HepG2 (cell line): Measurements from ENCODE around the gene FAS. TPM values are rescaled to one million over a fixed set of nuclear protein-coding genes. Genes with fewer than 3 reads are reported as not detected.

ENCODE experiments used
- ATAC-seq: fragments of 200-7000 bp; cut with Tn5 transposase; 3 replicates; pipeline ENCODE4 v1.9.1; 2020; ENCODE audit warnings: mild to moderate bottlenecking, moderate library complexity
- BruUV-seq: library from RNA; stranded (reverse); fragments of 400-500 nt; replicated peaks from 2 replicates; lab custom pipeline; 2021; lab: Mats Ljungman, UMichigan
- CTCF ChIA-PET: fragments of 300-600 bp; formaldehyde crosslinking; extraction: SDS; loops from one replicate; lab custom pipeline; 2021; ENCODE audit warnings: low total read pairs, inconsistent platforms, low intra/inter-chr PET ratio; lab: Yijun Ruan, JAX
- POLR2A ChIA-PET: fragments of 350-600 bp; sonication (Branson Sonifier 250); formaldehyde crosslinking; loops from one replicate; lab custom pipeline; 2020; ENCODE audit warnings: antibody characterized with exemption, inconsistent platforms; lab: Yijun Ruan, JAX
- DNase-seq: peaks from one replicate; pipeline ENCODE4 v3.0.0-alpha.2; 2015; ENCODE audit warnings: low spot score
- FAIRE-seq: peaks from 3 replicates; lab custom pipeline; 2011; peaks lifted over from hg19 to GRCh38; lab: Jason Lieb, UNC
- H2AFZ ChIP-seq: one replicate; pipeline ENCODE4 v1.6.1; 2011; ENCODE audit warnings: low read length, inconsistent platforms
- H3K27ac ChIP-seq: fragments of 300-600 bp; 3 replicates; pipeline ENCODE4 v1.8.0; 2011; ENCODE audit warnings: mixed run types, mild to moderate bottlenecking, mixed read lengths, low read length, inconsistent platforms; ENCODE audit not compliant: insufficient read depth; ENCODE audit errors: extremely low read length
- H3K27me3 ChIP-seq, 2 experiments: fragments of 200-600 bp in 1 of 2; 2 replicates in 1 of 2; 3 replicates in 1 of 2; pipeline versions ENCODE4 v1.6.0 to v1.8.0; 2011; ENCODE audit warnings: low read length in 2 of 2, mild to moderate bottlenecking in 2 of 2, moderate library complexity in 2 of 2, inconsistent platforms in 1 of 2; ENCODE audit not compliant: insufficient read depth in 2 of 2, control insufficient read depth in 1 of 2
- H3K36me3 ChIP-seq, 2 experiments: fragments of 200-600 bp in 1 of 2; replicated peaks in 1 of 2; 2 replicates in 1 of 2; 3 replicates in 1 of 2; pipeline versions ENCODE4 v1.5.1 to v1.8.0; 2011; ENCODE audit warnings: low read length in 2 of 2, inconsistent platforms in 1 of 2; ENCODE audit not compliant: insufficient read depth in 2 of 2, control insufficient read depth in 1 of 2
- H3K4me1 ChIP-seq: 2 replicates; pipeline ENCODE4 v1.5.1; 2012; ENCODE audit warnings: low read length, inconsistent platforms; ENCODE audit not compliant: insufficient read depth
- H3K4me2 ChIP-seq: 2 replicates; pipeline ENCODE4 v1.6.0; 2011; ENCODE audit warnings: low read depth, low read length, inconsistent platforms
- H3K4me3 ChIP-seq, 3 experiments: fragments of 200-600 bp in 1 of 3; sonication (generic), shearing (Covaris generic) in 1 of 3; replicated peaks in 1 of 3; 2 replicates each; pipeline ENCODE4 v1.5.1; 2011 to 2016; ENCODE audit warnings: low read length in 3 of 3, inconsistent platforms in 2 of 3, low read depth in 2 of 3, mild to moderate bottlenecking in 2 of 3, control low read depth in 1 of 3, mixed read lengths in 1 of 3; ENCODE audit not compliant: insufficient read depth in 1 of 3
- H3K79me2 ChIP-seq: one replicate; pipeline ENCODE4 v1.6.1; 2011; ENCODE audit warnings: low read length, inconsistent platforms; ENCODE audit not compliant: insufficient read depth
- H3K9ac ChIP-seq: 2 replicates; pipeline ENCODE4 v1.6.0; 2011; ENCODE audit warnings: mild to moderate bottlenecking, low read depth, low read length, inconsistent platforms; ENCODE audit not compliant: insufficient read depth
- H3K9me3 ChIP-seq: 2 replicates; pipeline ENCODE4 v1.5.1; 2012; ENCODE audit warnings: mild to moderate bottlenecking, low read length
- H4K20me1 ChIP-seq: 2 replicates; pipeline ENCODE4 v1.6.0; 2011; ENCODE audit warnings: inconsistent platforms, mild to moderate bottlenecking, low read length, moderate library complexity; ENCODE audit not compliant: insufficient read depth
- ATF1 ChIP-seq: IDR thresholded peaks from 2 replicates; pipeline ENCODE4 v1.6.1; 2016; ENCODE audit warnings: mild to moderate bottlenecking, control low read depth
- SIX4 ChIP-seq: sonication (generic); formaldehyde crosslinking; IDR thresholded peaks from 2 replicates; pipeline ENCODE4 v1.4.0; 2020; ENCODE audit warnings: missing genetic modification reagents
- ZNF136 ChIP-seq: sonication (generic); formaldehyde crosslinking; IDR thresholded peaks from 2 replicates; pipeline ENCODE4 v1.8.1; 2022; ENCODE audit warnings: low read depth, mild to moderate bottlenecking, moderate library complexity, missing genetic modification reagents
- ZNF317 ChIP-seq: sonication (generic); formaldehyde crosslinking; IDR thresholded peaks from 2 replicates; pipeline ENCODE4 v1.5.0; 2020; ENCODE audit warnings: mild to moderate bottlenecking, missing genetic modification reagents
- WGBS: methylation state at CpG from one replicate; pipeline ENCODE4 v1.1.6; 2017; ENCODE audit warnings: low lambda C conversion rate; 5-methylcytosine and 5-hydroxymethylcytosine counted together
- in situ Hi-C: cut with HindIII; loops from 2 replicates; pipeline ENCODE4 v1.10.0; 2017; ENCODE audit warnings: low pct_unique_long_range_greater_than_20kb; ENCODE audit not compliant: extremely low pct_ligation_motif_present
- intact Hi-C: fragments of 100-400 bp; cut with micrococcal nuclease; formaldehyde crosslinking; loops from one replicate; pipeline ENCODE4 v1.10.0; 2022; ENCODE audit not compliant: unreplicated experiment
- polyA plus RNA-seq, 8 experiments: library from polyadenylated mRNA; depleted of rRNA in 3 of 8; stranded (reverse) in 7 of 8; unstranded in 1 of 8; fragments of >200 nt; fragmentation: Illumina TruSeq in 4 of 8; extraction: Trizol in 4 of 8; gene quantifications; 2 replicates each; pipeline versions ENCODE4 v1.2.1 to v1.2.3, GENCODE V29; 2011 to 2016; ENCODE audit warnings: low read depth in 4 of 8, missing spikeins in 1 of 8, mixed read lengths in 1 of 8; ENCODE audit not compliant: insufficient read depth in 1 of 8
- total RNA-seq, 5 experiments: library from RNA; depleted of rRNA; stranded (reverse); fragments of >200 nt; fragmentation: Illumina TruSeq; extraction: Trizol; gene quantifications; 2 replicates each; pipeline ENCODE4 v1.2.3, GENCODE V29; 2016; ENCODE audit warnings: low read depth in 1 of 5
- TF ChIP-seq, protein P1 (sequence below): sonication (generic); formaldehyde crosslinking; IDR thresholded peaks from 2 replicates; pipeline ENCODE4 v1.5.0; 2020; ENCODE audit warnings: missing genetic modification reagents
- TF ChIP-seq, protein P2 (sequence below): sonication (generic); formaldehyde crosslinking; conservative IDR thresholded peaks from 2 replicates; pipeline ENCODE4 v1.4.0; 2020; ENCODE audit warnings: missing genetic modification reagents

Gene FAS
- total and polyA plus RNA-seq, 2 of the 13 experiments (the other 11 are each of a cell fraction or from before 2014, with no cell fraction given), result 5.9 to 17.9 TPM

DNA sequence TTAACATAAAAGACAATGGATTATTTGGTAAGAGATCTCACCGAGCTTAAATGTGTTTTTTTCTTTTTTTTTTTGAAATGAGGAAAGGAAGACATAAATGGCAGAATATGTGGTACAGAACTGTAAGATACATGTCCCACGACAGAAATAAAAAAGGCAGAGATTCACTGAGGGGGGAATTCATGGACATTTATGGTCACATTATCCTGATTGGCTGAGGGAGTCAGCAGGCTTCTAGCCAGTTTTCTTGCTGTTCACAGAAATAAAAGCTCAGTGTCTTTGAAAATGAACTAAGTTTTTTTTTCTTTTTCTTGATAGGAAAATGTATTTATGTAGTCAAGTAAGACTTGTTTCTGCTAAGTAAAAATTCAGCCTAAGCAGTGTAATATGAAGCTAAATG, 8.2 kb upstream of the FAS start:
- CTCF ChIA-PET, result no interaction called here

DNA sequence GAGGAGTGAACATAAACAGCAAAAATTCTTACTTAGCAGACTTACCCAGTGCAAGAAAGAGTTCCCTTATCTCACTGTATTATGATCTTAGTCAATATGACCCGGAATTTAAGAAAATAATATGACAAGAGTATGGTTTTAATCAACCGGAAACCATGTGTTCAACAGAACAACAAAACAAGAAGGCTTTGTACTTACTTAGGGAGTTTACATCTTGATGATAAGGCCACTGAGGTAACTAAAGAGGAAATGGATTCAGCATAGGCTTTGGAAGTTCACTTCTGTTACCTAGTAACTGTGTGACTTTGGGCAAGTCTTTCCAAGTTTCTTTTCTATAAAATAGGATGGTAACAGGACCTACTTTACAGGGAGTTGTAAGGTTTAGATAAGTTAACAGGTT, 7.4 kb upstream of the FAS start:
- no peak overlapping the region for H3K27ac ChIP-seq
- H4K20me1 ChIP-seq, result no peaks in the 10 kb centered on the region
- no peak for ATAC-seq
- H3K27me3 ChIP-seq, result no peaks in the 10 kb centered on the region
- no peak for DNase-seq
- H3K9me3 ChIP-seq, result 0 out of 2 replicates have a peak, but pooled peaks cover 4% of the 10 kb centered on the region
- H2AFZ ChIP-seq, result no peak overlapping the region
- TF ChIP-seq ATF1 (CRISPR knock-in tag) (no peak), SIX4 (CRISPR knock-in tag) (no peak), ZNF136 (CRISPR knock-in tag) (no peak)
- TF ChIP-seq, protein P1, sequence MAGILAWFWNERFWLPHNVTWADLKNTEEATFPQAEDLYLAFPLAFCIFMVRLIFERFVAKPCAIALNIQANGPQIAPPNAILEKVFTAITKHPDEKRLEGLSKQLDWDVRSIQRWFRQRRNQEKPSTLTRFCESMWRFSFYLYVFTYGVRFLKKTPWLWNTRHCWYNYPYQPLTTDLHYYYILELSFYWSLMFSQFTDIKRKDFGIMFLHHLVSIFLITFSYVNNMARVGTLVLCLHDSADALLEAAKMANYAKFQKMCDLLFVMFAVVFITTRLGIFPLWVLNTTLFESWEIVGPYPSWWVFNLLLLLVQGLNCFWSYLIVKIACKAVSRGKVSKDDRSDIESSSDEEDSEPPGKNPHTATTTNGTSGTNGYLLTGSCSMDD (CRISPR knock-in tag), result no peak
- TF ChIP-seq, protein P2, sequence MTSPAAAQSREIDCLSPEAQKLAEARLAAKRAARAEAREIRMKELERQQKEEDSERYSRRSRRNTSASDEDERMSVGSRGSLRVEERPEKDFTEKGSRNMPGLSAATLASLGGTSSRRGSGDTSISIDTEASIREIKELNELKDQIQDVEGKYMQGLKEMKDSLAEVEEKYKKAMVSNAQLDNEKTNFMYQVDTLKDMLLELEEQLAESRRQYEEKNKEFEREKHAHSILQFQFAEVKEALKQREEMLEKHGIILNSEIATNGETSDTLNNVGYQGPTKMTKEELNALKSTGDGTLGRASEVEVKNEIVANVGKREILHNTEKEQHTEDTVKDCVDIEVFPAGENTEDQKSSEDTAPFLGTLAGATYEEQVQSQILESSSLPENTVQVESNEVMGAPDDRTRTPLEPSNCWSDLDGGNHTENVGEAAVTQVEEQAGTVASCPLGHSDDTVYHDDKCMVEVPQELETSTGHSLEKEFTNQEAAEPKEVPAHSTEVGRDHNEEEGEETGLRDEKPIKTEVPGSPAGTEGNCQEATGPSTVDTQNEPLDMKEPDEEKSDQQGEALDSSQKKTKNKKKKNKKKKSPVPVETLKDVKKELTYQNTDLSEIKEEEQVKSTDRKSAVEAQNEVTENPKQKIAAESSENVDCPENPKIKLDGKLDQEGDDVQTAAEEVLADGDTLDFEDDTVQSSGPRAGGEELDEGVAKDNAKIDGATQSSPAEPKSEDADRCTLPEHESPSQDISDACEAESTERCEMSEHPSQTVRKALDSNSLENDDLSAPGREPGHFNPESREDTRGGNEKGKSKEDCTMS, result no peak
- intact Hi-C loops, result no loop called here
- 92% methylated on average over 2 of the region's 2 CpGs for whole genome bisulfite sequencing
- peaks cover 20% of the 10 kb centered on the region for H3K4me1 ChIP-seq
- no peak overlapping the region for H3K4me2 ChIP-seq
- CTCF ChIA-PET, result no interaction called here
- no peak overlapping the region for H3K9ac ChIP-seq
- POLR2A ChIA-PET, result no interaction called here
- no peak overlapping the region for H3K4me3 ChIP-seq
- FAIRE-seq, result no peak
- in situ Hi-C loops, result no loop called here
- BruUV-seq, result no TSS peak
- no peaks in the 10 kb centered on the region for H3K36me3 ChIP-seq
- H3K79me2 ChIP-seq, result no peaks in the 10 kb centered on the region

More for the DNA sequence above, 8.2 kb upstream of the FAS start:
- intact Hi-C loops, result no loop called here
- TF ChIP-seq ZNF317 (CRISPR knock-in tag), result no peak
- Histone ChIP-seq H3K9me3 (no peaks in the 10 kb centered on the region), H3K4me2 (no peak overlapping the region), H3K79me2 (no peaks in the 10 kb centered on the region), H3K9ac (no peak overlapping the region), H3K36me3 (no peaks in the 10 kb centered on the region), H3K4me3 (no peak overlapping the region), H3K27me3 (no peaks in the 10 kb centered on the region), H4K20me1 (no peaks in the 10 kb centered on the region), H3K4me1 (peaks cover 12% of the 10 kb centered on the region), H3K27ac (no peak overlapping the region), H2AFZ (no peak overlapping the region)
- POLR2A ChIA-PET, result no interaction called here
- no peak for FAIRE-seq
- ATAC-seq, result no peak
- no peak for DNase-seq
- 96% methylated on average over 2 of the region's 2 CpGs for WGBS
- BruUV-seq, result no TSS peak
- in situ Hi-C loops, result no loop called here
